Thoracic aorta (tissue), 2 donors: Measurements from ENCODE around the gene TPPP. TPM values are rescaled to one million over a fixed set of nuclear protein-coding genes. Genes with fewer than 3 reads are reported as not detected.

Source experiments
- ATAC-seq: fragments of 150-250 bp; one replicate; pipeline ENCODE4 v1.8.0; 2017; ENCODE audit warnings: low read depth; ENCODE audit not compliant: insufficient number of reproducible peaks, low FRiP score
- DNase-seq: peaks from one replicate; pipeline ENCODE4 v3.0.0-alpha.2; 2020; ENCODE audit warnings: low spot score
- H3K27ac ChIP-seq, 2 donors: fragments of 200-600 bp; sonication (generic); 1 replicate in 1 of 2; 2 replicates in 1 of 2; pipeline ENCODE4 v1.5.1; 2016; ENCODE audit warnings: mild to moderate bottlenecking in 2 of 2, moderate library complexity in 2 of 2
- H3K27me3 ChIP-seq: fragments of 200-600 bp; sonication (generic); replicated peaks from 2 replicates; pipeline ENCODE4 v1.6.0; 2016; ENCODE audit warnings: mild to moderate bottlenecking; ENCODE audit not compliant: insufficient read depth
- H3K36me3 ChIP-seq: fragments of 200-600 bp; sonication (generic); one replicate; pipeline ENCODE4 v1.5.1; 2016
- H3K4me1 ChIP-seq, 2 donors: fragments of 200-600 bp; sonication (generic); 1 replicate in 1 of 2; 2 replicates in 1 of 2; pipeline versions ENCODE4 v1.5.1 to v1.6.0; 2016; ENCODE audit warnings: low read depth in 2 of 2, mild to moderate bottlenecking in 1 of 2; ENCODE audit not compliant: control insufficient read depth in 1 of 2
- H3K4me3 ChIP-seq: fragments of 200-600 bp; sonication (generic); 2 replicates; pipeline ENCODE4 v1.5.1; 2016; ENCODE audit warnings: mild to moderate bottlenecking
- H3K9me3 ChIP-seq: fragments of 200-600 bp; sonication (generic); 2 replicates; pipeline ENCODE4 v1.5.1; 2016
- total RNA-seq, 2 donors: library from RNA; depleted of rRNA; stranded (reverse); fragments of >200 nt; gene quantifications; one replicate each; pipeline versions ENCODE4 v1.1.0 to v1.2.3, GENCODE V29; 2016
- TF ChIP-seq, protein P1 (sequence below): fragments of 200-600 bp; sonication (generic); IDR thresholded peaks from one replicate; pipeline ENCODE4 v1.5.1; 2019; ENCODE audit warnings: antibody characterized with exemption

TPPP gene
- total RNA-seq, 2 donors from 2014 or later: 9.9 to 13.0 TPM

DNA sequence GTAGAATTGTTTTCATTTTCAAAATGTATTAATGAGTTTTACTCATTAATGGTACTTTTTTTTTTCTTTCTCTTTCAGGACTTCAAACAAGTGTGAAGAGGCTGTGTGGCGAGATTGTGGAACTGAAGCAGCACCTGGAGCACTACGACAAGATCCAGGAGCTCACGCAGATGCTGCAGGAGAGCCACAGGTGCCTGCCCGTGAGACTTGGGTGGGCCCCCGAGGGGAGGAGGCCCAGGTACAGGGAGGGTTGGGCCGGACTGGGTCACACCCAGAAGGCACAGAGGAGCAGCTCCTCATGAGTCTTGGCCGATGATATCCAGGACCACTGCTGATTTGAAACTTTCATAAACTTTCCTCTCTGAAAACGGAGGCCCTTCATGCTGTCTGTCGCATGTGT lies 45.4 kb downstream of the TPPP start:
- H3K27ac ChIP-seq: no peak overlapping the region
- H3K36me3 ChIP-seq: peaks cover 3% of the 10 kb centered on the region
- H3K4me3 ChIP-seq: no peak overlapping the region
- TF ChIP-seq, protein P1, sequence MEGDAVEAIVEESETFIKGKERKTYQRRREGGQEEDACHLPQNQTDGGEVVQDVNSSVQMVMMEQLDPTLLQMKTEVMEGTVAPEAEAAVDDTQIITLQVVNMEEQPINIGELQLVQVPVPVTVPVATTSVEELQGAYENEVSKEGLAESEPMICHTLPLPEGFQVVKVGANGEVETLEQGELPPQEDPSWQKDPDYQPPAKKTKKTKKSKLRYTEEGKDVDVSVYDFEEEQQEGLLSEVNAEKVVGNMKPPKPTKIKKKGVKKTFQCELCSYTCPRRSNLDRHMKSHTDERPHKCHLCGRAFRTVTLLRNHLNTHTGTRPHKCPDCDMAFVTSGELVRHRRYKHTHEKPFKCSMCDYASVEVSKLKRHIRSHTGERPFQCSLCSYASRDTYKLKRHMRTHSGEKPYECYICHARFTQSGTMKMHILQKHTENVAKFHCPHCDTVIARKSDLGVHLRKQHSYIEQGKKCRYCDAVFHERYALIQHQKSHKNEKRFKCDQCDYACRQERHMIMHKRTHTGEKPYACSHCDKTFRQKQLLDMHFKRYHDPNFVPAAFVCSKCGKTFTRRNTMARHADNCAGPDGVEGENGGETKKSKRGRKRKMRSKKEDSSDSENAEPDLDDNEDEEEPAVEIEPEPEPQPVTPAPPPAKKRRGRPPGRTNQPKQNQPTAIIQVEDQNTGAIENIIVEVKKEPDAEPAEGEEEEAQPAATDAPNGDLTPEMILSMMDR: no peak
- ATAC-seq (no peak), DNase-seq (no peak)
- H3K27me3 ChIP-seq: no peaks in the 10 kb centered on the region
- H3K9me3 ChIP-seq: no peaks in the 10 kb centered on the region
- H3K4me1 ChIP-seq: no peaks in the 10 kb centered on the region

DNA sequence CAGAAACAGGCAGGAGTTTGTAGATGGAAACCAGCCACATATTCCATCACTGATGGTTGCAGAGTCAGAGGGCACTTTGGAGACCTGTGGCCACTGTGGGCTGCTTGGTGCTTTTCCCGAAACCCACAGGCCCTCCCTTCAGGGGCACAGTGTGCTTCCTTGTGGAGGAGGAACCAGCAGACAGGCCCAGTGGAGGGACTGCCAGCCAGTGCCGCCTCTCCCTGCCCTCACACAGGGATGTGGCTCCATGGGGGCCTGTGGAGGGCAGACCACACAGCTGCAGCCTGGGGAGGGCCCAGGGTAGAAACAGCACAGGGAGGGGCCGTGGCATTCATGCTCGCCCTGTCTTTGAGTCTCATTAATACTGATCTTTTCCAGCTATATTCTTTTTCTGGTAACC lies 45.8 kb downstream of the TPPP start:
- peaks cover 3% of the 10 kb centered on the region for H3K36me3 ChIP-seq
- TF ChIP-seq, protein P1: no peak
- ATAC-seq: no peak
- H3K4me1 ChIP-seq: no peaks in the 10 kb centered on the region
- no peaks in the 10 kb centered on the region for H3K27me3 ChIP-seq
- DNase-seq: no peak
- H3K27ac ChIP-seq: no peak overlapping the region
- no peaks in the 10 kb centered on the region for H3K9me3 ChIP-seq
- H3K4me3 ChIP-seq: no peak overlapping the region

DNA sequence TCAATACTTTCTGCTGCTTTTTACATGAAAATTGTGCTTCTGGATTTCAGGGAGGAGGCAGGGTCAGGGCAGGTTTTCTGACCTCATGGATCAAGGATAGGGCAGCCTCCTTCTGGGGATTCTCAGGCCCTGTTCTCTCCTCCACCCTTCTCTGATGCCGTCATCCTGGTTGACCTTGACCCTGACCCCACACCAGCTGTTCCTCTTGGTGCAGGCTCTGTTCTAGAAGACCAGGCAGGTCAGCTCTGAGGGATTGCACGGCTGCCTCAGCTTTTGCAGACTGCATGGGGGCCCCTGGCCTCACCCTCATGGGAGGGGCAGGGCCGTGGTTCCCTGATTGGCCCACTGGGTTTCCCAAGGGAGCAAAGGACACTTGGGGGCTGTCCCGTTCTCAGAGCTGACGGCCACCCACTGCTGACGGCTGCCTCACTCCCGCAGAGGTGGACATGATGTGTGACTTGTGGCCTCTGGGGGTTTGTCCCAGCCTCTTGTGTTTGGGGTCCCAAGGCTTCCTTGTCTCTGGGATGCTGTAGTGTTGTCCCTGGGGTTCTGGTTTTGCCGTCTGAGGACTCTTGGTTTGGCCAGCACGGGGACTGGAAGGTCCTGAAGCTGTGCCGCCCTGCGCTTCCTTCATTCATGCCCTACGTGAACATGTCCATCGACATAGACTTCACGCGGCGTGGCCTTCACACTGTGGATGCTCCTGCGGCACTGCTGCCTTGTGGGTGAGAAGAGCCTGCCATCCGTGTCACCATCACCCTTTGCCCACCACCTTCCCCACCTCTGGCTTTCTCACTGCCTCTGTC lies 46.6 kb downstream of the TPPP start:
- H3K27me3 ChIP-seq: no peaks in the 10 kb centered on the region
- no peaks in the 10 kb centered on the region for H3K4me1 ChIP-seq
- H3K36me3 ChIP-seq: peaks cover 3% of the 10 kb centered on the region
- DNase-seq (no peak), ATAC-seq (no peak)
- TF ChIP-seq, protein P1: no peak
- no peak overlapping the region for H3K27ac ChIP-seq
- H3K4me3 ChIP-seq: no peak overlapping the region
- no peaks in the 10 kb centered on the region for H3K9me3 ChIP-seq

DNA sequence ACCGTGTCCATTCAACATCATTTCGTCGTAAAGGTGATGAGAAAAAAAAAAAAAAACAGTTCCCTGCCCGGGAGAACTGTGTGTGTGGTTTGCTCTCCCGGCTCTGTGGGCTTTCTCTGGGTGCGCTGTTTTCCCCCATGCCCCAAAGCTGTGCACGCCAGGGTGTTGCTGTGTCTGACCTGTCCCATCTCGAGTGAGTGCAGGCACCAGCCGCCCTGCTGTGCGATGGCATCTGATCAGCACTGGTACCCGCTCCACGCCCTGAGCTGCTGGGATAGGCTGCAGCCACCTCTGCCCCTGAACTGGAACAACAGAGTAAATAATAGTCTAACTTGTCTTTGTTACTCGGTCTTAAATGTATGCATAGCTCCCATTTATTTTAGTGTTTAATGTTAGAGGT lies 47.7 kb downstream of the TPPP start:
- DNase-seq: no peak
- Histone ChIP-seq H3K36me3 (peaks cover 7% of the 10 kb centered on the region), H3K27ac (no peak overlapping the region), H3K4me3 (no peak overlapping the region), H3K4me1 (no peaks in the 10 kb centered on the region), H3K27me3 (no peaks in the 10 kb centered on the region), H3K9me3 (no peaks in the 10 kb centered on the region)
- no peak for ATAC-seq
- TF ChIP-seq, protein P1: no peak

DNA sequence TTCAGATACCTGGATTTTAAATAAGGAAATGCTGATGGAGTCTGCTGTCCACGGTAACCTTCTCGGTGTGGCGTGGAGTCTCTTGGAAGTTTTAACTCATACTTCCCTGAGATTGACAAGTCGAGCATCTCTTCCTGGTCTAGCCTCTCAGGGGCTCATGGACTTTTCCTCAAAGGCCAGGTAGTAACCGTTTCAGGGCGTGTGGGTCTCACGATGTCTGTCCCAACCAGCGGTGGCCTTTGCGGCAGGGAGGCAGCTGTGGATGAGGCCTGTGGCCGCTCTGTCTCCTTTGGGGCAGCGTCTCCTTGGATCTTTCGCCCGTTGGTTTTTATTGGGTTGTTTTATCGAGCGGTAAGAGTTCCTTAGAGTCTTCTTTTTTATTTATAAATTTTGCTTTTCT lies 48.2 kb downstream of the TPPP start:
- Histone ChIP-seq H3K27me3 (no peaks in the 10 kb centered on the region), H3K36me3 (peaks cover 7% of the 10 kb centered on the region), H3K4me1 (no peaks in the 10 kb centered on the region), H3K9me3 (no peaks in the 10 kb centered on the region), H3K4me3 (no peak overlapping the region), H3K27ac (no peak overlapping the region)
- TF ChIP-seq, protein P1: no peak
- ATAC-seq: no peak
- DNase-seq: no peak
